NCI-H2081 (cell line): Measurements from ENCODE around the gene NCKAP5L.

Experiments
- DNase-seq, 2 experiments: peaks; one replicate each; lab custom pipeline; 2025; lab: John Stamatoyannopoulos, UW

NCKAP5L gene

DNA sequence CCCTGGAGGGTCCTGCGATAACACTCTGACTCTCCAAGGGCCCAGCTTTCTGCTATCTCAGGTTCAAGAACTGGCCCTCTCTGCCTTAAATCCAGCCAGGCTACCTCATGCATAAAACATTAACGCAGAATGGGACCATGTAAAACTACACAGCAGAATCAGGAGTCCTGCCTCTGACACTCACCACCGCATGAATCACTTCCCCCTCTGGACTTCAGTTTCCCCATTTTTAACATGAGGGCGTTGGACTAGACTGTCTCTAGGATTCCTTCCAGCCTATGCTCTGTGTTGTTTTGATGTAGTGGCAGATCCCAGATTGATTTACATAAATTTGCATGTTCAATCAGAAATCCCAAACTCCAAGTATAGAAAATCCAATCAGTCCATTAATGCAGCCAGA lies 3.3 kb downstream of the NCKAP5L start:
- DNase-seq = no peak

DNA sequence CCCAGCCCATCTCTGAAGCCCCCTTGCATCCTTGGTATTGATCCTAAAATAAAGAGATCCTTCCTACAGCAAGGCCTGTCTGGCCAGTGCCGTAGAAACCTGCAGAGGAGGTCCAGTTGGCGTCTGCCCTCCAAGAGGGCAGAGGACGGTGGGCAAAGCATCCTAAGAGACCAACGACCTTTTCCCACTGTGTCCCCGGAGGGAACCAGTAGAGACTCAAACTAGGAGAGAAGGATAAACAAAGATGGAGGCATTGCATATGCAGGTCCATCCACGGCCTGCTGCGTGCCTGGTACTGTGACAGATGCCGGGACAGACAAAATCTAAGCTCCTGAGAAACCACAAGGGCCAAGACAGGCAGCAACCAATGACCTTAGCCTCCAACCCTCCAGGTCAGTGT lies 3.8 kb downstream of the NCKAP5L start:
- DNase-seq = no peak

DNA sequence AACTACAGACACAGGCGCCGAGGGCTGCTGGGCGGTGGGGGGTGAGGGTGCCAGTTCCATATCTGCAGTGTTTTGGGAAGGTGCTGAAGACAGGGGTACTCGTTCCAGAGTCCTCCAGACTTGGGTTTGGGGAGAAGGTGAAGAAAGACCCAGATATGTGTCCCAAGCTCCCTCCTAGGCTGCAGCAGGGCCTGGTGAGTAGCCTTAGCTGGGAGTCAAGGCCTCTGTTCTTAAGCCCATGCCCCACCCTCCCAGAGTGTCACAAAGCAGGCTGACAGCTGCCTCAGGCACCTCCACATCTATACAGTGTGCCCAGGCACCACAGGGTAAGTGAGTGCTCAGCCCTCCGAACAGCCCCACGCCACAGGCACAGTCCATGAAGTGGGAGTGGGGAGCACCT lies 4.3 kb downstream of the NCKAP5L start:
- DNase-seq = no peak

DNA sequence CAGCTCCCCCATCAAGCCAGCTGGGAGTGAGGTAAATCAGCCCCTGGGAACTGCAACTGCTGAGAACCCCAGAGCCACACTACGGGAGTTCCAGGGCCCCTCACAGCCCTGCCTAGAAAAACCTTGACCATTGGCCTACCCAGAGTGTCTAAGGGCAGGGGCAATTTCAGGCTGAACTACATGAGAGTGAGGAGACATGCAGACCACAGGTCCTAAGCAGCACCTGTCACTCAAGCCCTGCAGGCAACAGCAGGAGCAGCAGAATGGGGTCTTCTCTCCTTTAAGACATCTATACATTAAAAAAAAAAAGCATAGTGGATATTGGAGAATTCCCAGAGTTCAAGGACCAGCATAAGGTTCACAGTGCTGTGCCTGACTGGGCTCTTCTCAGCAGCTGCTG lies 4.9 kb downstream of the NCKAP5L start:
- no peak for DNase-seq

DNA sequence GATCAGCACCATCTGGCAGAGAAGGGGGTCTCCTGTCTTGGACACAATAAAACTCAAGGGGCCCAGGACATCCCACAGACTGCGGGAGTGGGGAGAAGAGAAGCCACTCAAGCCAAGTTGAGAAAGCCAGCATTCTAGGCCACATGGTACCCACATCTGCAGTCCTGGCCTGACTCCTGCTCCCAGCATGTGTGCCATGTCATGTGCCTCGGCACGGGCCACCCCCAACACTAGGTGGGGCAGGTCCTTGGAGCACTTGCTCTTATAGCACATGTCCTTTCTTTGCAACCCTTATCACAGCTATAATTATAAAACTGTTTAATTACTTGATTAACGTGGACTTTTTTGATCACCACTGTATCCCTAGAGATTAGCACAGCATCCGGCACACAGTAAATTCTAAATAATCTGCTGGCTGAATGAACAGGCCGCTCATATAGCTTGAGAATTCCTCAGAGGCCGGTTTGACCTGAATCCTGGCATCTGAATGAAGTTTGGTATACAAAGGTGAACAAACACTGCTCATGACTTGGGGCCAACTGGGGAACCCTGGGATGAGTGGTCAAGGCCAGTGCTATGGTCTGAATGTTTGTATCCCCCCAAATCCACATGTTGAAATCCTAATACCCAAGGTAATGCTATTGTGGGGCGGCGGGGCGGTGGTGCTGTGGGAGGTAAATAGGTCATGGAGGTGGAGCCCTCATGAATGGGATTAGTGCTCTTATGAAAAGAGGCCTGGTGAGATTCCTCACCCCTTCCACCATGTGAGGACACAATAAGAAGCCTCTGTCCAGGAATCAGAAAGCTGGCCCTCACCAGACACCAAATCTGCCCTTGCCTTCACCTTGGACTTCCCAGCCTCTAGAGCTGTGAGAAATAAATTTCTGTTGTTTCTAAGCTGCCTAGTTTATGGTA lies 6.6 kb downstream of the NCKAP5L start:
- no peak for DNase-seq

- DNase-seq = no peak
These were observed 8.4 kb downstream of the NCKAP5L start for GRCh38 chr12:49819786-49820185.

GRCh38 chr12:49818241-49818895 lies 9.8 kb downstream of the NCKAP5L start:
- no peak for DNase-seq

GRCh38 chr12:49813131-49813530 lies 15.1 kb downstream of the NCKAP5L start:
- peak in 1 of 2 experiments; percentile 10 for DNase-seq

DNA sequence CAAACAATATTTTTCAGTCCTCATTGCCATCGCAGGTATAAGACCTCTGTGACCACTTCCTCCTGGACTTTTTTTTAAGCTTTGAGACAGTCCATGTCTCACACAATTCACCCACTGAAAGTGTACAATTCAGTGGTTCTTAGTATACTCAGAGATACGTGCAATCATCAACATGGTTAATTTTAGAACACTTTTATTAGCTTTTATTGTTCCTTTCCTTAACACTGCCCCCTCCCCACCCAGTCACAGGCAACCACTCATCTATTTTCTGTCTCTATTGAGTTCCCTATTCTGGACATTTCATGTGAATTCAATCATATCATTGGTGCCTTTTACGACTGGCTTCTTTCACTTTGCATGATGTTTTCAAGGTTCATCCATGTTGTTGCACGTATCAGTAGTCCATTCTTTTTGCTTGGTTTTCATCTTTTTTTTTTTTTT lies 16.2 kb downstream of the NCKAP5L start:
- DNase-seq = no peak

DNA sequence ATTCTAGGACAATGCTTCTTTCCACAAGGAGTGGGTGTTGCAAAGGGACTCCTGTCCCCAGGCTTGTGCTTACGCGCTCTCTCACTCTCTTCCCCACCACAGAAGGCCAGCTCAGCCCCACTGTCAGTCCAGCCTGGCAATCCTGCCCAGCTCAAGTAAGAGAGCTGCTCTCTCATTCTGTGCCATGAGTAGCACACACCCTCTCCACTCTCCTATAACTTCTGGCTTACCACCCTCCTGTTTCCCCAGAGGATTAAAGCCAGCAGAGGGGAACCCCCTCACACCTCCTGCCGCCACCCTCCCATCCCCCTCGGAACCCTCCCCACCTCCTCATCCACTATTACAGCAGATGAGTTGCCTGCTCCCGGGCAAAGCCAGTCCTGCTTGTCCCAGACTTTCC lies 17.1 kb downstream of the NCKAP5L start:
- DNase-seq = no peak

DNA sequence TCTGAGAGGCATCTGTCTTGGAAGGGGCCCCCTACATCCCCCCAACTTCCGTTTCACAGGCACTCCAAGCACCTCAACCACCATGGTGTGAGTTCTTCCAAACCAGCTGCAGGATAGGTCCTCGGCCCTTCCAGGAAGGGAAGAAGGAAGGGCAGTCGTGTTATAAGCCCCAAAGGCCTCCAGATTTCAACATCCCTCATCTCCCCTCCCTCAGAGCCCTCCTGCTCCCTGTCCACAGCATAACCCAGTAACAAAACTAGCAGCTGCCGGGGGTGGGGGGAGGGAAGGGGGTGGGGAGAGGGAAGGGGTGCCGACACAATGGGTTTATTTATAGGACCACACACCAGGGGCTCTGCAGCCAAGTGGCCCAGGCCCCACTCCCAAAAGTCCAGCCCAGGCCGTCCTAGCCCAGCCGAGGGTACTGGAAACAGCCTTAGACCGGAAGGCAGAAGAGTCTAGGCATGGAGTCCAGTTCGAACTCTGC lies 18.3 kb downstream of the NCKAP5L start:
- DNase-seq = no peak

- no peak for DNase-seq
These were observed 18.8 kb downstream of the NCKAP5L start for GRCh38 chr12:49809381-49809905.

DNA sequence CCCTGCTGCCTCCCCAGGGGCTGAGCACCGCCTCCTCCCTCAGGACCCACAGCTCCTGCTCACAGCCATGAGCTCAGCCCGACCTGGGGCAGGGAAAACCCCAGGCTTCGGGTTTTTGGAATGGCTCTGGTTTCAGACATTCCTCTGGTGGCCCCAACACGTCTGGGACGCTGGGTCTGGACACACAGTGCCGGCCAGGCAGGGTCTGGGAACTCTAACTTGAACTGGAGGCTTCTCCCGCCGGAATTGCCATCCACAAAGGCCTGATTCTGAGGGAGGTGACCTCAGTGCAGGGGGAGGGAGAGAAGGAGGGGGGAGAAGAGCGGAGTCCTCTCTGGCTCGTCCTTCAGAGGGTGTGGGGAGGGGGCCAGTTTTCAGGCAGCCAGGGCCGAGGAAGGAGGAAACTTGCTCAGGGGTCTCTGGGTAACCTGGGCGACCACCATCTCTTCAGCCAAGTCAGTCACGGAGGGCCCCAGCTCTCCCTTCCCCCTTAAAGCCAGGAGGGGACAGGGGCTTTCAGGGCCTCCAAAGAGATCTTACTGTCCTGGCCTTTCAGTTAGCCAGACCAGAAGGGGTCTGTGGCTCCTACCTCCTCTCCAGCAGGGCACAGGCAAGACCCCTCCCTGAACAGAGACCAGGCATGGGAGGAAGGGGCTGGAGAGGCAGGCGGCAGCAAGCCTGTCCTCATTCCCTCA lies 19.4 kb downstream of the NCKAP5L start:
- DNase-seq = no peak

GRCh38 chr12:49807991-49808580 lies 20.1 kb downstream of the NCKAP5L start:
- DNase-seq = no peak

DNA sequence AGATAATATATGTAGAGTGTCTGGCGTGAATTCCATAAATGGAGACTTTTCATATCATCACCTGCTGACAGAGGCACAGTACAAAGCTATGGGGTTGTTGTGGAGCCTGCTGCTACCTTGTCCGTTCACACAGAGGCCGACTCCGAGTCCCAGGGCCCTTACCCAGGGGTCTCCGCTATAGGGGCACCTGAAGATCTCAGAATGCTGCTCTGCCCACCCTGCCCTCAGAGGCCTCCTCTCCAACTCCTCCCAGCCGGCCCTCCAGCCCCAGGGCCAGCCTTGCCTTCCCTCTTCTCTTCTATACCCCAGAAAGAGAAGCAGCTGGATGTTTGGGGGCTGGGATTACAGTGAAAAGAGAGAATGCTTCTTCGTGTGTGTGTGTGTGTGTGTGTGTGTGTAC lies 21.3 kb downstream of the NCKAP5L start:
- DNase-seq = no peak

DNA sequence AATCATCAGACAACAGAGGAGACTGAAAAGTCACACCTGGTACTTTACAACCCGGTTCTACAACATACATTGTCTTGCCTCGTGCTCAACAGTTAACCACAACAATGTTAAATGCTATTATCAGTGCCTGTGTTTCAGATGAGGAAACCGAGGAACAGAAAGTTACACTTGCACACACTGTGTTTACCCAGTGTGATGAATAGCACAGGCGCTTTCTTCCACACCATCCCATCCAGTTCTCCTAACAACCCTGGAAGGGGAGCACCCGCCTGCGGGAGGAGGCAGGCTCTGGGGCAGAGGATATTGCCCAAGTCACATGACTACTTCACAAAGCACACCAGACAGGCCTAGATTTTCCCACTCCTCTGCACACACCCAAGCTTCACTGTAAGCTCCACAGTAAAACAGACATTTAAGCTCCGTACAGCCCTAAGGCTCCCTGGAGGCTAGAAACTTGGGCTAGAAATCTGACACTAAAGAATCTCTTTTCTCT lies 21.8 kb downstream of the NCKAP5L start:
- no peak for DNase-seq

DNA sequence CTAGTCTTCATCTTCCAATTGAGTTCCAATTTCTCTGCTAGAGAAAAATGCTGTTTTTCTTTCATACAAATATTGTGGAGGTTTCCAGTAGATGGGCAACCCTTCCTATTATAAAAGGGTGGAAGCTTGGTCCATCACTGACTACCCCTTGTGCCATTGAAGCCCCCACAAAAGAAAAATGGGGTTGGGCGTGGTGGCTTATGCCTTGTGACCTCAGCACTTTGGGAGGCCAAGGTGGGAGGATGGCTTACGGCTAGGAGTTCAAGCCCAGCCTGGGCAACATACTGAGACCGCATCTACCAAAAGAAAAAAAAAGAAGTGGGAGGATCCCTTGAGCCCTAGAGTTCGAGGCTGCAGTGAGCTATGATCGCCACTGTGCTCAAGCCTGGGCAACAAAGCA lies 22.8 kb downstream of the NCKAP5L start:
- no peak for DNase-seq

GRCh38 chr12:49804821-49805220 lies 23.4 kb downstream of the NCKAP5L start:
- no peak for DNase-seq

DNA sequence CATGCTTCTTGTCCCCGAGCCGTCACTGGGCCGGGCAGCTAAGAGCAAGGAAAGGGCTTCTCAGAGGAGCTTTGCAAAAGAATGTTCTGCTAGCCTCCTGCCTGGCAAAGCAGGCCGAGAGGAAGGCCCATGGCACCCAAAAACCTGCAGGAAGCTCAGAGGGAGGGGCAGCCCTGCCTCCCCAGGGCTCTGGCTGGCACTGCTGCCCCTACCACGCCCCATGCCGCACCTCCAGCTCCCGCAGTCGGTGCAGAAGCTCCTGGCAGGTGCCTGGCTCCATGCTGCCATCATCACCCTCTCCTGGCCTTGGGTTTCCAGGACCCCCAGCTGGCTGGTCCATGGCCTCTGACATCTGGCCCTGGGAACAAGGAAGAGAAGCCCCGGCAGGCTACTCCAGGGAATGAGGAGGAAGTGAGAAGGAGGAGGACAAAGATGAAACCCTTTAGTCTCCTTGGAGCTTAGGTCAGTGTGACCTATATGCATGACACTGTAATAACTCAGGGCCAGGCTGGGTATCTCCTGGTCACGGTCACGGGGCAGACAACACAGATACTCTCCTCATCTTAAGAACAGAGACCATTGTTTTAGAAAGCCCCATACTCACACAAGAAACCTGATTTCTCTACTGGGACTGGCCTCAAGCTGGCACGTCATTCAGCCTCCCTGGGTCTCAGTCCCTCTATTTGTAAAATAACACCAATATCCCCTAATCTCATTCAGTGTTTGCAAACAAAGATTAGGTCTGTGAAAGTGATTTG lies 24.3 kb downstream of the NCKAP5L start:
- no peak for DNase-seq

DNA sequence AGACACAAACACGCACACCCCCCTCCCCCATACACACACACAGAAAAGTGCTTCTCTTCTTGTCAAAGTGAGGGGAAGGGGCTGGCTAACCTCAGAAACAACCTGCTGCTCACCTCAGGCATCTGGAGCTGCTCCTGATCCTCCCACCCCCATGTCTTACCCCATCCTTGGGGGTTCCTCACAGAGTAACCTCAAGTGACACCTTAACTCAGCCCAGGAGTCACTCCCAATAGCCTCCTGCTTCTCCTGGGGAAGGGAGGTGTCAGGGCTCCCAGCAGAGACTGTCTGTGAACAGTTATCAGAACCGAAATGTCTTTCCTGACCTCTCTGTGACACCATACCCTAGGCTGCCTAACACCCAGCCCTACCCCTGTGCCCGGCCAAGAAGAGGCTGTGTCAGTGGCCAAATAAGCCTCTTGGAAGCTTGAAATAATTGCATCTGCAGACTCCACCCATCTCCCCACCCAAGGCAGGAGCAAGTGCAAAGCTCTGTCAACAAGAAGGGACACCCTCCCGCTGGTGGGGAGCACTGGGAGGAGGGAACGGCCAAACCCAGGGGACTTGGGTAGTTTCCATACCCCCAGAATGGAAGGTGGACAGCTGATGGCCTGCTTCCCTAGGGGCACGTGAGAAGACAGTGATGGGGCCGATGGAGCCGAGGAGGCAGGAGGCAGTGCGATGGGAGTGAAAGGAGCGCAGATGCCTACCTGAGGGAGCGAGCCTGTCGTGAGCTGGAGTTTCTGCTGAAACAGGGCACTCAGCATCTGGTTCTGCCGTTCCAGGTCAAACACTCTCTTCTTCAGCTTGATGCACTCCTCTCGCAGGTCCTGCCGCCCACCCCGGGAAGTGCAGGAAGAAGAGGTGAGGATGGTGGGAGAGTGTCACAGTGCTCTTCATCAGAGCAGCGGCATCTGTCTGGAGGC lies 26.8 kb downstream of the NCKAP5L start:
- no peak for DNase-seq
